AG10803 (cell line): ENCODE results near the gene ELP6.
"Not testable (repeated sequence)": the region's sequence is repeated elsewhere in the genome, so short reads cannot be mapped to it uniquely, and the experiment has no call there.

ENCODE experiments used
- DNase-seq: peaks from one replicate; pipeline ENCODE4 v3.0.0; 2010; ENCODE audit warnings: low read depth
- H3K4me3 ChIP-seq: 2 replicates; pipeline ENCODE4 v1.5.1; 2011; ENCODE audit warnings: mild to moderate bottlenecking, low read length, control low read depth
- TF ChIP-seq, protein P1 (sequence below): conservative IDR thresholded peaks from 2 replicates; pipeline ENCODE4 v1.5.1; 2011; ENCODE audit warnings: mild to moderate bottlenecking, low read length, control low read depth, inconsistent platforms

Gene ELP6

DNA sequence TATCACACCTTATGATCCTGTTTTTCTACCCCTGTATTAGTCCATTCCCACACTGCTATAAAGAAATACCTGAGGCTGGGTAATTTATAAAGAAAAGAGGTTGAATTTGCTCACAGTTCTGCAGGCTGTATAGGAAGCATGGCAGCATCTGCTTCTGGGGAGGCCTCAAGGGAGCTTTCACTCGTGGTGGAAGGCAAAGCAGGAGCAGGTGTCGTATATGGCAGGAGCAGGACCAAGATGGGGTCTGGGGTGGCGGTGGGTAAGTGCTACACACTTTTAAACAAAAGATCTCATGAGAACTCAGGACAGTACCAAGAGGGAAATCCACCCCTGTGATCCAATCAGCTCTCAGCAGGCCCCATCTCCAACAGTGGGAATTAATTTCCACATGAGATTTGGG is 22.3 kb downstream of the ELP6 start:
- DNase-seq: no peak
- H3K4me3 ChIP-seq: no peak overlapping the region
- TF ChIP-seq, protein P1, sequence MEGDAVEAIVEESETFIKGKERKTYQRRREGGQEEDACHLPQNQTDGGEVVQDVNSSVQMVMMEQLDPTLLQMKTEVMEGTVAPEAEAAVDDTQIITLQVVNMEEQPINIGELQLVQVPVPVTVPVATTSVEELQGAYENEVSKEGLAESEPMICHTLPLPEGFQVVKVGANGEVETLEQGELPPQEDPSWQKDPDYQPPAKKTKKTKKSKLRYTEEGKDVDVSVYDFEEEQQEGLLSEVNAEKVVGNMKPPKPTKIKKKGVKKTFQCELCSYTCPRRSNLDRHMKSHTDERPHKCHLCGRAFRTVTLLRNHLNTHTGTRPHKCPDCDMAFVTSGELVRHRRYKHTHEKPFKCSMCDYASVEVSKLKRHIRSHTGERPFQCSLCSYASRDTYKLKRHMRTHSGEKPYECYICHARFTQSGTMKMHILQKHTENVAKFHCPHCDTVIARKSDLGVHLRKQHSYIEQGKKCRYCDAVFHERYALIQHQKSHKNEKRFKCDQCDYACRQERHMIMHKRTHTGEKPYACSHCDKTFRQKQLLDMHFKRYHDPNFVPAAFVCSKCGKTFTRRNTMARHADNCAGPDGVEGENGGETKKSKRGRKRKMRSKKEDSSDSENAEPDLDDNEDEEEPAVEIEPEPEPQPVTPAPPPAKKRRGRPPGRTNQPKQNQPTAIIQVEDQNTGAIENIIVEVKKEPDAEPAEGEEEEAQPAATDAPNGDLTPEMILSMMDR: no peak

DNA sequence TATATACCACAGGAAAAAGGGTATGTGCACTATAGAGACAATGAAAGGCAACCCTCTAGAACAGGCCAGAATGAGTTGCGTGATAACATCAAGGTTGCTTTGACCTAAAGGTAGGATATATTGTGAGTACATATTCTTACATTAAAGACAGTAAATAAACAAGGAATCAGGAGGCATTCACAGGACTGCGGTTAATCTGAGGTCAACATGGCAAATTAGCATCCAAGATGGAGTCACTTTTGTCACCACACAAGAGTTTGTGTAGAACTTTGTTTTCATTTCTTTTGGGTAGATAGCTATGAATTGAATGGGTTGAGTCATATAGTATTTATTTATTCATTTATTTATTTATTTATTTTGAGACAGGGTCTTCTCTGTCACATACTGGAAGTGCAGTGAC is 26.2 kb downstream of the ELP6 start:
- TF ChIP-seq, protein P1: no peak
- DNase-seq: no peak
- H3K4me3 ChIP-seq: no peak overlapping the region

DNA sequence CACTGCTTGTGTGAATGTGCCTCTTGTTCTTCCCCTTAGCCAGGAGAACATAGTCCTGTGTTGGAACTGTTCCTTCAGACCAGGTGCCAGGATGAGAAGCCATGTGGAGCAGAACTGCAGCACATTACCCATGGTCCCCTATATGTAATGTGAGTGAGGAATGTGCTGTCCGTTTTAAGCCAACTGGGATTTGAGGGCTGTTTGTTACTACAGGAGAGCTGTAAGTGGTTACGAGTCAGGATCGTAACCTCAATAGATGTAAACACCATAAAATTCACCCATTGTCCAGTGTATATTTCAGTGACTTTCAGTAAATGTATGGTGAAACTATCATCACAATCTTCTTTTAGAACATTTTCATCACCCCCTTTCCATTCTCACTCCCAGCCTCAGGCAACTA is 27.7 kb downstream of the ELP6 start:
- DNase-seq: no peak
- TF ChIP-seq, protein P1: no peak
- no peak overlapping the region for H3K4me3 ChIP-seq

DNA sequence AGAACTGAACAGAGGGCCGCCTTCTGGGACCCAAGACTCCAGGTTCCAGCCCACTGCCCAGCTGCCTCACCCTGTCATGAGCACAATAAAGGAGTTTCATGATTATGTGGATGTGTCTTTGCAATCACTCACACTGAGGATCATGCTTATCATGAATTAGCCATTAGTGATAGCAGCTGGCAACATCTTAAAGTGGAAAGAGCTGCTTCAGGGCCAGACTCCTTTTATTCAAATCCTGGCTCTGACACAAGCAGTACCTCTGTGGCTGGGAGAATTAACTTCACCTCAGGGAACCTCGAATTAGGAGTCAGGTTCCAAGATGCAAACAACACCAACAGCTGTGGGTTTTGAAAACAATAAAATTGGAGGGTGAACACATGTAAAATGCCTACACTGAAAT is 31.1 kb downstream of the ELP6 start:
- DNase-seq: no peak
- H3K4me3 ChIP-seq: no peak overlapping the region
- TF ChIP-seq, protein P1: no peak

DNA sequence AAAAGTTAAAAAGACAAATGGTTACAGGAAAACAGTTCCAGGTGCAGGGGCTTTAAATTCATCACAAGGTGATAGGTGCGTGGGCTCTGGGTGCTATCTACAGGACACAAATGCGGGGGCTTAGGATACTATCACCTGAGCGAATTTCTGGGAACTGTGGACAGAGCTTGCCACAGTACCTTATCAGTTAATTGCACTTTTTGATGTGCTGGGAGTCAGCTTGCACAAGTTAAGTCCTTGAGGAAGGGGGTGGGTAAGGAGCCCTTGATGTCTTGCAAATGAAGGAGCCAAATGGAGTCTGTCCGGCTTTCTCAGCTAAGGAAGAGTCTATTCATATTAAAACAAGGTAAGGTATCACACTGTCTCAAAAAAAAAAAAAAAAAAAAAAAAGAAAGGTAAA is 31.7 kb downstream of the ELP6 start:
- H3K4me3 ChIP-seq, DNase-seq: not testable (repeated sequence)

DNA sequence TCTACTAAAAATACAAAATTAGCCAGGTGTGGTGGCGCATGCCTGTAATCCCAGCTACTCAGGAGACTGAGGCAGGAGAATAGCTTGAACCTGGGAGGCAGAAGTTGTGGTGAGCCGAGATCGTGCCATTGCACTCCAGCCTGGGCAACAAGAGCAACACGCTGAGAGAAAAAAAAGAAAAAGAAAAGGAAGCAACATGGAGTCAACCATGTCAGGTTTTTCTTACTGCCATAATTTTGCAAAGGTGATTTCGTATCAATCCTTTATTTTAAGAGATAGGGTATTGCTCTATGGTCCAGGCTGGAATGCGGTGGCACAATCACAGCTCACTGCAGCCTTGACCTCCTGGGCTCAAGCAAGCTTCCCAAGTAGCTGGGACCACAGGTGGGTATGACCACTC is 33.2 kb downstream of the ELP6 start:
- H3K4me3 ChIP-seq: not testable (repeated sequence)

DNA sequence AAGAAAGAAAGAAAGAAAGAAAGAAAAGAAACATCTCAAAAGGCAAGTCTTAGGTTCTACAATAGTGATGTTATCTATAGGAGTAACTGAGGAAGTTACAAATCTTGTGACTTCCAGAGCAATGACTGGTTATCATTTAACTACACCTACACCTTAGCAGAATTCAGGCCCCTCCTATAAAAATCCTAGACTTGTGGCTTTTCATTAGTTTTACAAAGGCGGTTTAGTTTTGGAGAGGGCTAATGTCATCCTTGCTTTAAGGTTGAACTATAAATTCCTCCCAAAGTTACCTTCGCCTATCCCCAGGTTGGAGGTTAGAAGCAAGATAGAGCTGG is 33.7 kb downstream of the ELP6 start:
- TF ChIP-seq, protein P1: no peak
- no peak for DNase-seq
- no peak overlapping the region for H3K4me3 ChIP-seq

More for the DNA sequence above, 33.2 kb downstream of the ELP6 start:
- not testable (repeated sequence) for DNase-seq

DNA sequence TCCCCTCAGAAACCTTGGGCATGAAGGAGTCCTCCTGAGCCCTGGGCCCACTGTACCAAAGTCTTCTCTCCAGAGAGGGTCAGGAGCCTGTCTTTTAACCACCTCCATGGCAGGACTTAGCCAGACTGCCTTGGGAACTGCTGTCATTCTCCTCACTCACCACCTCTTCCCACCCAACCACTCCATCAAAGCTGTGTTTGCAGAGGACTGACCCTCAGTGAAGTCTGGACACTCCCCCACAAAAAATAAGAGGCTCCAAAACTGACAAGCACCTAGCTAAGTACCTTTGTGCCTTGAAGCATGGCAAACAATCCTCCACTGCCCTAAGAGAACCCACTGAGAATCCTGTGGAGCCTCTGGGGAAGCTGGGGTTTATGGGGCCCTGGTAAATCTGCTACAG is 35.5 kb downstream of the ELP6 start:
- TF ChIP-seq, protein P1: no peak
- no peak for DNase-seq
- no peak overlapping the region for H3K4me3 ChIP-seq
